ENCODE measurements around the gene PRMT7.

PRMT7 gene

DNA sequence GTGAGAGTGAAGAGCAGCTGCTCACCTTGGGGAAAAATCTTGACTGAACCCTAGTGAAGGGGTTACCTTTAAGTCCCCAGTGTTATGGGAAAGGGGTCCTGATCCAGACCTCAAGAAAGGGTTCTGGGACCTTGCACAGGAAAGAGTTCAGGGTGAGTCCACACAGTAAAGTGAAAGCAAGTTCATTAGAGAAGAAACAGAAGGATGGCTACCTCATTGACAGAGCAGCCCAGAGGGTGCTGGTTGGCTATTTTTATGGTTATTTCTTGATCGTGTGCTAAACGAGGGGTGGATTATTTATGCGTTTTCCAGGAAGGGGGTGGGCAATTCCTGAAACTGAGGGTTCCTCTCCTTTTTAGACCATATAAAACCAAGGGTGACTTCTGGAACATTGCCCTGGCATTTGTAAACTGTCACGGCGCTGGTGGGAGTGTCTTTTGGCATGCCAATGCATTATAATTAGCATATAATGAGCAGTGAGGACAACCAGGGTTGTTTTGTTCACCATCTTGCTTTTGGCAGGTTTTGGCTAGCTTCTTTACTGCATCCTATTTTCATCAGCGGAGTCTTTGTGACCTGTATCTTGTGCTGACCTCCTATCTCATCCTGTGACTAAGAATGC lies 79.0 kb downstream of the PRMT7 start:
- Histone ChIP-seq H4K8ac (ENCODE audit: low read depth, low read length) (no peak overlapping the region), H3K4me3 (ENCODE audit: low read depth, low read length) (no peak overlapping the region), H2BK120ac (ENCODE audit: insufficient read depth, low read length, poor library complexity) (no peak overlapping the region), H3K36me3 (ENCODE audit: control insufficient read depth in 1 of 2, insufficient read depth in 2 of 2, low read length in 2 of 2) (no peaks in the 10 kb centered on the region), H3K18ac (ENCODE audit: low read length) (no peak overlapping the region), H4K12ac (ENCODE audit: low read depth, low read length) (no peak overlapping the region), H3K79me1 (ENCODE audit: low read length) (no peaks in the 10 kb centered on the region), H3K4me2 (ENCODE audit: low read length) (no peak overlapping the region), H2BK12ac (ENCODE audit: low read length) (no peak overlapping the region), H3K9ac (ENCODE audit: low read length) (no peak overlapping the region), H3K9me3 (ENCODE audit: insufficient read depth, low read depth, low read length) (peaks cover 2% of the 10 kb centered on the region), H3K23ac (ENCODE audit: low read length) (no peak overlapping the region), H4K91ac (ENCODE audit: low read depth, low read length) (no peak overlapping the region), H2BK5ac (ENCODE audit: low read depth, low read length, poor library complexity) (no peak overlapping the region), H3K4ac (ENCODE audit: low read depth, low read length) (no peak overlapping the region), H3K14ac (ENCODE audit: low read length) (no peak overlapping the region), H2AFZ (ENCODE audit: insufficient read depth, low read length, poor library complexity) (no peak overlapping the region), H3K79me2 (ENCODE audit: control insufficient read depth, insufficient read depth, low read length, poor library complexity) (no peaks in the 10 kb centered on the region), H3K4me1 (ENCODE audit: control insufficient read depth in 1 of 2, insufficient read depth in 2 of 2, low read length in 2 of 2) (no peaks in the 10 kb centered on the region), H3K27ac (ENCODE audit: low read depth, low read length) (no peak overlapping the region), H3K27me3 (ENCODE audit: insufficient read depth, low read length) (no peaks in the 10 kb centered on the region), H2AK5ac (ENCODE audit: low read length) (no peak overlapping the region)
- WGBS (ENCODE audit: extremely low coverage, insufficient coverage, insufficient read length) = no CpG with 5 or more reads among the region's 6 CpGs
- no peak for DNase-seq

DNA sequence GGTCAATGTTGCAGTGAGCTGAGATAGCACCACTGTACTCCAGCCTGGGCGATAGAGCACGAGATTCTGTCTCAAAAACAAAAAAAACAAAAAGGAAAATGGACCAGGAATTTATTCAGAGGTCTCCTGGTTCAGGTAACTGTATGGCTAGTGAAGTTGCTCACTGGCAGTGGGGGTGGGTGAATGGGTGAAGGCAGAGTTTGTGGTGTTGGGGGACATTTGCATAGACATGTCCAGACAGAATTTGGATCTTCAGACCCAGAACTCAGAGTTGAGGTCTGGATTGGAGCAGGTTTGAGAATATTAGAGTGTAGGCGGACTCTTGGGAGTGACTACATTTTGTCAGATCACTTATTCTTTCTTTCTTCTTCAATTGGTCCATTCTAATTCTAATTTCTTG lies 82.5 kb downstream of the PRMT7 start:
- no peaks in the 10 kb centered on the region for H3K9me3 ChIP-seq (ENCODE audit: insufficient read depth, low read depth, low read length)
- WGBS (ENCODE audit: extremely low coverage, insufficient coverage, insufficient read length) = no CpG with 5 or more reads among the region's 3 CpGs
- H3K27me3 ChIP-seq (ENCODE audit: insufficient read depth, low read length) = no peaks in the 10 kb centered on the region
- H2AK5ac ChIP-seq (ENCODE audit: low read length) = no peak overlapping the region
- no peak overlapping the region for H4K91ac ChIP-seq (ENCODE audit: low read depth, low read length)
- H3K4me1 ChIP-seq (ENCODE audit: control insufficient read depth in 1 of 2, insufficient read depth in 2 of 2, low read length in 2 of 2) = no peaks in the 10 kb centered on the region
- H3K23ac ChIP-seq (ENCODE audit: low read length) = no peak overlapping the region
- no peak overlapping the region for H2BK5ac ChIP-seq (ENCODE audit: low read depth, low read length, poor library complexity)
- no peak overlapping the region for H3K18ac ChIP-seq (ENCODE audit: low read length)
- no peak overlapping the region for H3K27ac ChIP-seq (ENCODE audit: low read depth, low read length)
- H2AFZ ChIP-seq (ENCODE audit: insufficient read depth, low read length, poor library complexity) = no peak overlapping the region
- no peak overlapping the region for H4K8ac ChIP-seq (ENCODE audit: low read depth, low read length)
- no peak overlapping the region for H3K4me3 ChIP-seq (ENCODE audit: low read depth, low read length)
- H3K79me1 ChIP-seq (ENCODE audit: low read length) = no peaks in the 10 kb centered on the region
- H3K79me2 ChIP-seq (ENCODE audit: control insufficient read depth, insufficient read depth, low read length, poor library complexity) = no peaks in the 10 kb centered on the region
- H3K4ac ChIP-seq (ENCODE audit: low read depth, low read length) = no peak overlapping the region
- no peaks in the 10 kb centered on the region for H3K36me3 ChIP-seq (ENCODE audit: control insufficient read depth in 1 of 2, insufficient read depth in 2 of 2, low read length in 2 of 2)
- no peak for DNase-seq
- no peak overlapping the region for H2BK12ac ChIP-seq (ENCODE audit: low read length)
- no peak overlapping the region for H3K9ac ChIP-seq (ENCODE audit: low read length)
- no peak overlapping the region for H2BK120ac ChIP-seq (ENCODE audit: insufficient read depth, low read length, poor library complexity)
- no peak overlapping the region for H3K4me2 ChIP-seq (ENCODE audit: low read length)
- H4K12ac ChIP-seq (ENCODE audit: low read depth, low read length) = no peak overlapping the region
- no peak overlapping the region for H3K14ac ChIP-seq (ENCODE audit: low read length)

GRCh38 chr16:68395167-68395786 lies 84.5 kb downstream of the PRMT7 start:
- H3K79me1 ChIP-seq (ENCODE audit: low read length) = no peaks in the 10 kb centered on the region
- no peak overlapping the region for H3K23ac ChIP-seq (ENCODE audit: low read length)
- no peaks in the 10 kb centered on the region for H3K79me2 ChIP-seq (ENCODE audit: control insufficient read depth, insufficient read depth, low read length, poor library complexity)
- no peaks in the 10 kb centered on the region for H3K9me3 ChIP-seq (ENCODE audit: insufficient read depth, low read depth, low read length)
- H4K12ac ChIP-seq (ENCODE audit: low read depth, low read length) = no peak overlapping the region
- H2BK5ac ChIP-seq (ENCODE audit: low read depth, low read length, poor library complexity) = no peak overlapping the region
- no peak overlapping the region for H3K4me3 ChIP-seq (ENCODE audit: low read depth, low read length)
- H2BK12ac ChIP-seq (ENCODE audit: low read length) = no peak overlapping the region
- H2BK120ac ChIP-seq (ENCODE audit: insufficient read depth, low read length, poor library complexity) = no peak overlapping the region
- no peaks in the 10 kb centered on the region for H3K27me3 ChIP-seq (ENCODE audit: insufficient read depth, low read length)
- no peak overlapping the region for H3K27ac ChIP-seq (ENCODE audit: low read depth, low read length)
- H2AFZ ChIP-seq (ENCODE audit: insufficient read depth, low read length, poor library complexity) = no peak overlapping the region
- H2AK5ac ChIP-seq (ENCODE audit: low read length) = no peak overlapping the region
- no peak overlapping the region for H3K4ac ChIP-seq (ENCODE audit: low read depth, low read length)
- no peak overlapping the region for H3K4me2 ChIP-seq (ENCODE audit: low read length)
- no peak overlapping the region for H3K9ac ChIP-seq (ENCODE audit: low read length)
- no peak overlapping the region for H3K18ac ChIP-seq (ENCODE audit: low read length)
- H3K4me1 ChIP-seq (ENCODE audit: control insufficient read depth in 1 of 2, insufficient read depth in 2 of 2, low read length in 2 of 2) = no peaks in the 10 kb centered on the region
- no CpG with 5 or more reads among the region's 8 CpGs for WGBS (ENCODE audit: extremely low coverage, insufficient coverage, insufficient read length)
- H3K36me3 ChIP-seq (ENCODE audit: control insufficient read depth in 1 of 2, insufficient read depth in 2 of 2, low read length in 2 of 2) = no peaks in the 10 kb centered on the region
- H4K8ac ChIP-seq (ENCODE audit: low read depth, low read length) = no peak overlapping the region
- DNase-seq = no peak
- no peak overlapping the region for H3K14ac ChIP-seq (ENCODE audit: low read length)
- no peak overlapping the region for H4K91ac ChIP-seq (ENCODE audit: low read depth, low read length)

DNA sequence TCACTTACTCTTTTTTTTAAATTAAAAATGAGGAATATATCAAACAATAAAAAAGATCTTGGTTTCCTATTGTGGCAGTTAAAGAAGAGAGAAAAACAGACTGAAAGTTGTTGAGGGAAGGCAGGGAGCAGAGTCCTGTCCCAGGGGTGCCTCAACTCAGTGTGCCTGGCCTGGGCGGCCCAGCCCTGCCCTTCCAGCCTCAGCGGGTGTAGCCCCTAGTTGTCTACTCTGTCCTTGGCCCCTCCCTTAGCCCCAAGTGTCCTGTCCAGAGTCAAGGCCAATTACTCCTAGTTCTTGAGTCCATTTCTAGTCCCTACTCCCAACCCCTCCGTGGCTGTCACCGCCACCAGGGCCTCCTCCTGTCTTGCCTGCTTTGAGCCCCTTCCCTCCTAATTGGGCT lies 85.0 kb downstream of the PRMT7 start:
- Histone ChIP-seq H2BK120ac (ENCODE audit: insufficient read depth, low read length, poor library complexity) (no peak overlapping the region), H3K23ac (ENCODE audit: low read length) (no peak overlapping the region), H2AK5ac (ENCODE audit: low read length) (no peak overlapping the region), H3K18ac (ENCODE audit: low read length) (no peak overlapping the region), H2BK12ac (ENCODE audit: low read length) (no peak overlapping the region), H4K8ac (ENCODE audit: low read depth, low read length) (no peak overlapping the region), H3K4me2 (ENCODE audit: low read length) (no peak overlapping the region), H3K36me3 (ENCODE audit: control insufficient read depth in 1 of 2, insufficient read depth in 2 of 2, low read length in 2 of 2) (no peaks in the 10 kb centered on the region), H4K91ac (ENCODE audit: low read depth, low read length) (no peak overlapping the region), H3K14ac (ENCODE audit: low read length) (no peak overlapping the region), H2AFZ (ENCODE audit: insufficient read depth, low read length, poor library complexity) (no peak overlapping the region), H3K27ac (ENCODE audit: low read depth, low read length) (no peak overlapping the region), H2BK5ac (ENCODE audit: low read depth, low read length, poor library complexity) (no peak overlapping the region), H4K12ac (ENCODE audit: low read depth, low read length) (no peak overlapping the region), H3K4ac (ENCODE audit: low read depth, low read length) (no peak overlapping the region), H3K79me1 (ENCODE audit: low read length) (no peaks in the 10 kb centered on the region), H3K27me3 (ENCODE audit: insufficient read depth, low read length) (no peaks in the 10 kb centered on the region), H3K4me1 (ENCODE audit: control insufficient read depth in 1 of 2, insufficient read depth in 2 of 2, low read length in 2 of 2) (no peaks in the 10 kb centered on the region), H3K79me2 (ENCODE audit: control insufficient read depth, insufficient read depth, low read length, poor library complexity) (no peaks in the 10 kb centered on the region), H3K4me3 (ENCODE audit: low read depth, low read length) (no peak overlapping the region), H3K9ac (ENCODE audit: low read length) (no peak overlapping the region), H3K9me3 (ENCODE audit: insufficient read depth, low read depth, low read length) (no peaks in the 10 kb centered on the region)
- no CpG with 5 or more reads among the region's 4 CpGs for WGBS (ENCODE audit: extremely low coverage, insufficient coverage, insufficient read length)
- no peak for DNase-seq
